ENCODE measurements around the gene USP25.

DNA sequence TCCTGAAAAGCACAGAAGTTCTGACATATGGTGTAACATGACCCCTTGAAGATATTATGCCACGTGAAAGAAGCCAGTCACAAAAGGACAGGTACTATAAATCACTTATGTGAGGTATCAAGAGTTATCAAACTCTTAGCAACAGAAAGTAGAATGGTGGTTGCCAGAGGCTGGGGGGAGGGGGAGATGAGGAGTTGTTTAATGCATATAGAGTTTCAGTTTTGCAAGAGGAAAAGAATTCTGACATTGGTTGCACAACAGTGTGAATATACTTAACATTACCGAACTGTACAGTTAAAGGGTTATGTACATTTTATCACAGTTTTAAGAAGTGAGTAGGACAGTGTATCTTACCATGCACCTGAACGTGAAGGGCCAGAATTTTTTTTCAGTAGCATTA is 80.0 kb downstream of the USP25 start:
- TF ChIP-seq POLR2AphosphoS5 (IDR thresholded peaks at IDR 0.05; ENCODE audit: low read depth, low read length), result no peak
- TF ChIP-seq, protein P1, sequence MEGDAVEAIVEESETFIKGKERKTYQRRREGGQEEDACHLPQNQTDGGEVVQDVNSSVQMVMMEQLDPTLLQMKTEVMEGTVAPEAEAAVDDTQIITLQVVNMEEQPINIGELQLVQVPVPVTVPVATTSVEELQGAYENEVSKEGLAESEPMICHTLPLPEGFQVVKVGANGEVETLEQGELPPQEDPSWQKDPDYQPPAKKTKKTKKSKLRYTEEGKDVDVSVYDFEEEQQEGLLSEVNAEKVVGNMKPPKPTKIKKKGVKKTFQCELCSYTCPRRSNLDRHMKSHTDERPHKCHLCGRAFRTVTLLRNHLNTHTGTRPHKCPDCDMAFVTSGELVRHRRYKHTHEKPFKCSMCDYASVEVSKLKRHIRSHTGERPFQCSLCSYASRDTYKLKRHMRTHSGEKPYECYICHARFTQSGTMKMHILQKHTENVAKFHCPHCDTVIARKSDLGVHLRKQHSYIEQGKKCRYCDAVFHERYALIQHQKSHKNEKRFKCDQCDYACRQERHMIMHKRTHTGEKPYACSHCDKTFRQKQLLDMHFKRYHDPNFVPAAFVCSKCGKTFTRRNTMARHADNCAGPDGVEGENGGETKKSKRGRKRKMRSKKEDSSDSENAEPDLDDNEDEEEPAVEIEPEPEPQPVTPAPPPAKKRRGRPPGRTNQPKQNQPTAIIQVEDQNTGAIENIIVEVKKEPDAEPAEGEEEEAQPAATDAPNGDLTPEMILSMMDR (IDR thresholded peaks at IDR 0.05; ENCODE audit: control extremely low read depth in 1 of 3, insufficient read depth in 1 of 3, low read depth in 1 of 3, low read length in 3 of 3), result no peak
- TF ChIP-seq POLR2A (IDR thresholded peaks at IDR 0.05; ENCODE audit: control extremely low read depth in 1 of 2, low read depth in 2 of 2, low read length in 2 of 2), result no peak
- TF ChIP-seq NRF1 (IDR thresholded peaks at IDR 0.05; ENCODE audit: low read depth, low read length), result no peak
- no peak for TF ChIP-seq SRF (IDR thresholded peaks at IDR 0.05; ENCODE audit: low read depth, low read length)
- TF ChIP-seq RFX5 (IDR thresholded peaks at IDR 0.05; ENCODE audit: borderline replicate concordance, low read depth, low read length), result no peak
- TF ChIP-seq EGR1 (IDR thresholded peaks at IDR 0.05; ENCODE audit: borderline replicate concordance, low read depth, low read length), result no peak
- TF ChIP-seq MAFK (IDR thresholded peaks at IDR 0.05; ENCODE audit: low read depth, low read length), result no peak
- TF ChIP-seq TBP (IDR thresholded peaks at IDR 0.05; ENCODE audit: low read depth, low read length), result no peak

Data from H1 (cell line).